Breast epithelium (tissue), 3 donors: ENCODE results near the gene ADGRV1.

Experiments used
- CTCF ChIP-seq, 3 donors: fragments of 450-650 bp; IDR thresholded peaks; one replicate each; pipeline ENCODE4 v1.5.1; 2016 to 2017; ENCODE audit warnings: antibody characterized with exemption in 3 of 3, mild to moderate bottlenecking in 3 of 3, moderate library complexity in 3 of 3
- POLR2AphosphoS5 ChIP-seq, 3 donors: sonication (generic); formaldehyde crosslinking; IDR thresholded peaks; one replicate each; pipeline ENCODE4 v1.6.1; 2017; ENCODE audit warnings: antibody characterized with exemption in 3 of 3

- TF ChIP-seq POLR2AphosphoS5 (IDR thresholded peaks at IDR 0.05) (no peak), CTCF (IDR thresholded peaks at IDR 0.05) (no peak)
Measured at GRCh38 chr5:90844931-90845330, 286.3 kb downstream of the ADGRV1 start.
